GM19452 (cell line): ENCODE results near the gene ACTMAP.
A peak's percentile ranks its signal among the peaks of the same experiment; 100 is the strongest.

Experiments used
- ATAC-seq: cut with Tn5 transposase; IDR thresholded peaks from one replicate; pipeline ENCODE4 v1.9.1; 2021; ENCODE audit not compliant: unreplicated experiment

ACTMAP gene

DNA sequence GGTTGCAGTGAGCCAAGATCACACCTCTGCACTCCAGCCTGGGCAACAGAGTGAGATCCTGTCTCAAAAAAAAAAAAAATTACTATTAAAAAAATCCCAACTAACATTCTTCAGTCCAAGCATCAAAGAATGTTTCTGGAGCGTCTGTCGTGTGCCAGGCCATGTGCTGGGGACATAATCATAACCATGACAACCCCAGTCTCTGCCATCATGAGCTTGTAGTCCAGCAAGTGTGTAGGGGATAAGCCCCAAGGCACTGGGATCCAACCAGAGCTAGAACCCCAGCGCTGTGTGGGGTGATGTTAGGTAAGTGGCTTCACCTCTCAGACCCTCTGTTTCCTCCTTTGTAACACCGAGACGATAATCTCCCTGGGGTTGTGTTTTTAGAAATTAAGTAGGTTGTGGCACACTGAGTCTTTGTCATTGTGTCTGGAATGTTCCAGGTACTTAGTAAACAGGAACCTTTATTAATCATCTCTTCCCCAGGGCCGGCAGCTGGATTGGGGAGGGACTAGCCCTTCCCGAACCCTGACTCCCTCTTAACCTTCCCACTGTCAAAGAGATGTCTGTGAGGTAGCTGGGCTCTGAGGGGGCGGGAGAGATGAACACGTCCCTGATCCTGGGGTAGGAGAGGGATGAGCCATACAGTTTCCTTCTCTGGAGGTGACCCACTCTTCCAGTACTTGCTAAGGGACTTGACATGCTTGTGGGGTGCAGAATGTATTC, 28.2 kb downstream of the ACTMAP start:
- no peak for ATAC-seq

DNA sequence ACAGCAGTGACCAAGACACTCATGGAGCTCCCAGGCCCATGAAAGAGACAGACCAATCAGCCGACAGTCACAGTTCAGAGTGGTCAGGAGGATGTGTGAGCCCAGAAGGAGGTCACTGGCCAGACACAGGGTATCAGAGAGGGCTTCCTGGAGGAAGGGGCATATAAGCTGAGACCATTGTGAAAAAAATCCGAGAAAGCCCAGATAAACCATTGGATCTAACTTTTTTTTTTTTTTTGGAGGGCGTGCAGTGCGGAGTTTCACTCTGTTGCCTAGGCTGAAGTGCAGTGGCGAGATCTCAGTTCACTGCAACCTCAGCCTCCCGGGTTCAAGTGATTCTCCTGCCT, 29.2 kb downstream of the ACTMAP start:
- ATAC-seq = no peak

GRCh38 chr19:40719414-40719894, 30.8 kb downstream of the ACTMAP start:
- ATAC-seq = no peak

GRCh38 chr19:40718774-40719391, 31.4 kb downstream of the ACTMAP start:
- no peak for ATAC-seq

GRCh38 chr19:40717880-40718773, 32.1 kb downstream of the ACTMAP start:
- ATAC-seq = no peak

GRCh38 chr19:40717325-40717879, 32.9 kb downstream of the ACTMAP start:
- no peak for ATAC-seq

DNA sequence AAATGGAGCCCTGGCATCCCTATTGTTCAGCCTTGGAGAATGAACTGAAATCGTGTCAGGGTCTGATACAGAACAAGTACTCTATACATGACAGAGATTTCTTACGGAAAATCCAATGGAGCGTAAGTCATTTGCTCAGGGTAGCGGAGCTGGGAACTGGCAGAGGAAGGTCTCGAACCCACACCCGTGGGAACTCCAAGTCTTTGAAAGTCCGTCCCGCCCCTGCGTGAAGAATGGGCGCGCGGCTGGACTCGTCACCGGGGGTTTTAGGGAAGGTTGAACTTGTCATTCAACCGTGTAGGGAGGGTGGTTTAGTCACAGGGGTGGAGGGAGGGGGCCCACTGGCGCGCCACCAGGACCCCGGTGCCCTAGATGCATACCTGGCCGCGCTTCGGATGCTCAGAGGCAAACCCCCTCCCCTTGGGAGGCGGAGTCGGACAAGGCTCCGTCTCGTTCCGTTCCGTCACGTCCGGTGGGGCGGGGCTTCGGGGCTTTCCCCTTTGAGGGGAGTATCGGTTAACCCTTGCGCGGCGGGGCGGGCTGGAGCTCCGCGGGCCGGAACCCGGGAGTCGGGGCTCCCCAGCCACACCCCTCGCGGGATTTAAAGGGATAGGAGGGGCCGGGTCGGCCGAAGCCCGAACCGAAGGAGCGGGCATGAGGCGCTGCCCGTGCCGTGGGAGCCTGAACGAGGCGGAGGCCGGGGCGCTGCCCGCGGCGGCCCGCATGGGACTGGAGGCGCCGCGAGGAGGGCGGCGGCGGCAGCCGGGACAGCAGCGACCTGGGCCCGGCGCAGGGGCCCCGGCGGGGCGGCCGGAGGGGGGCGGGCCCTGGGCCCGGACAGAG, 33.6 kb downstream of the ACTMAP start, which contains the start of the genes COQ8B and ITPKC:
COQ8B (minus strand) TSS at position 405 of the 843 bp plus-strand sequence. CDS start 2,254 bp downstream, outside the sequence.
ITPKC (plus strand) TSS at position 631 of the 843 bp plus-strand sequence; CDS start at position 655, 24 bp downstream.
- peak; percentile 61 for ATAC-seq

- ATAC-seq = no peak
These were observed 34.2 kb downstream of the ACTMAP start for GRCh38 chr19:40716031-40716481.

DNA sequence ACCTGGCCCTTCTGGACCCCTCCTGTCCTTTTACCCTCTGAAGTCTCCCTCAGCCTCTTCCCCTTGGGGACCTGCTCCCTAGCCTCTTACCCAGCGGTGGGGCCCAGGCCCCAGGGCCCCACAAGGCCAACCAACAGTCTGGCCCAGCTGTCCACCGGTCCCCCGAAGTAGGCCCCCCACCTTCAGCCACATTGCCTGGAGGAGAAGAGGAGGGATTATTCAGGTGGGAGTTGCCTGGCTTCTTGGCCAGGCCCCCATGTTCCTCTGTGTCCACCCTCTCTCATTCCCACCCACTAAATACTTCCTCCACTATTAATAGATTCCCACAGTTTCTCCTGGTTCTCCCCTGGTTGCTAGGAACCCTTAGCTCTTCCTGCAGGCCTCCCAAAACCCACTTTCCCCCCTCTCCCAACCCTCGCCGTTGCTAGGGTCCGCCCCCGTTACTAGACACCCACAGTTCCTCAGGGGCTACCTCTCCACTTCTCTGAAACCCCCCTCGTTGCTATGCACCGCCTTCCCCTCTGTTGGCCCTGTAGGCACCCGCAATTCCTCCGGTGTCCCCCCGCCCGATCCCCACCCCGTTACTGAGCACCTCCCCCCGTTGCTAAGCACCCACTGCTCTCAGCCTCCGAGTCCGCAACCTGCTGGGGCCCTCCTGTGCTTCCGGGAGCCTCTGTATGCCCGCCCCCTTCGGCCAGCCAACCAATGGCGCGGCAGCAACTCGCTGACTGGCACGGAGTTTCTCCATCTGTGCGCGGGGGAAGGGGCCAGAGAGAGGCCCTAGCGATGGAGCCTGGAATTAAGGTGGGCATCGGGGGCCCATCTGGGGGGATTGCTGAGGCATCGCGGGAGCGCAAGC, 35.6 kb downstream of the ACTMAP start:
- ATAC-seq = peak; percentile 61

DNA sequence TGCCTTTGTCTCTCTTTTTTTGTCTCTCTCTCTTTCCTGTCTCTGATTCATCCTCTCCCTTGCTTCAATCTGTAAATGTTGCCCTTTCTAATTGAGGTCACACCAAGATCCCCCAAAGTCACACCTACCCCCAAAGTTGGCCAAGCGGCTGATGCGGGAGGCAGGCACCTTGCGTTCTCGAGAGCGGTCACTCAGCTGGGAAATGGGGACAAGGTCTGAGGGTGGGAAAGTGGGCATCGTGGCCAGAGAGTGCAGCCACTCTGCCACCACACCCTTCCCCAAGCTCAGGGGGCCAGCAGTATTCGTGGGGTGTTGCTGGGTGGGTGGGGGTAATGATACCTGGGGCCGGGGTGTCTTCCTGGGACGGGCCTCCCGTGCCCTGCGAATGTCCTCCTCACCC, 36.3 kb downstream of the ACTMAP start:
- no peak for ATAC-seq

- ATAC-seq = no peak
These were observed 40.5 kb downstream of the ACTMAP start for GRCh38 chr19:40709817-40710216.

DNA sequence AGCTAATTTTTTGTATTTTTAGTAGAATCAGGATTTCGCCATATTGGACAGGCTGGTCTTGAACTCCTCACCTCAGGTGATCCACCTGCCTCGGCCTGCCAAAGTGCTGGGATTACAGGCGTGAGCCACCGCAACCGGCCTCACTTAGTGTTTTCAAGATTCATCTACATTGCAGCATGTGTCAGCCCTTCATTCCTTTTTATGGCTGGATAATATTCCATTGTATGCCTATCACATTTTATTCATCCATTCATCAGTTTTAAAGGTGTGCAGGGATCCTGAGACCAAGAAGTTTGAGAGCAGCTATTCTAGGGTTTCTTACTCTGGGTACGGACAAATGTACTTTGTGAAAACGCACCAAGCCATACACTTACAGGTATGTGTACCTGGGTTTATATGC, 42.7 kb downstream of the ACTMAP start:
- ATAC-seq = no peak

DNA sequence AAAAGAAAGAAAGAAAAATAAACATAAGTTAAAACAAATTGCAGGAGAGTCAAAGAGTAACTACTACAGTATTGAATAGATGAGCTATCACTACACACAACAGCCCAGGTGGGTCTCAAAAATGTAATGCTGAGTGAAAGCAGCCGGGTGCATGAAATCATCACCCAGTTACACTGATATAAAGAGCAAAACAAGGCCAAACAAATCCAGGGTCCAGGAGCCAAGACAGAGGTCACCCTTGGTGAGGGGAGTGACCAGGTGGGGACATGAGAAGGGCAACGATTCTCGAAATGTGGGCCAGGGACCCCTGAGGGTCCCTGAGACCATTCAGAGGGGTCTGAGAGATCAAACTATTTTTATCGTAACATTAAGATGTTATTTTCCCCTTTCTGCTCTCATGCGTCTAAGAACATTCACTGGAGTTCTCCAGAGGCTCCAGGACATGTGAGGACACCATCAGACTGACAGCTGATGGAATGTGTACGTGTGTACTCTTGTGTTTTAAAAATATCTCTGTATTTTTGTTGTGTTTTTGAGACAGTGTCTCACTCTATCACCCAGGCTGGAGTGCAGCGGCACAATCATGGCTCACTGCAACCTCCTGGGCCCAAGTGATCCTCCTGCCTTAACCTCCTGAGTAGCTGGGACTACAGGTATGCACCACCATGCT, 44.2 kb downstream of the ACTMAP start:
- no peak for ATAC-seq

DNA sequence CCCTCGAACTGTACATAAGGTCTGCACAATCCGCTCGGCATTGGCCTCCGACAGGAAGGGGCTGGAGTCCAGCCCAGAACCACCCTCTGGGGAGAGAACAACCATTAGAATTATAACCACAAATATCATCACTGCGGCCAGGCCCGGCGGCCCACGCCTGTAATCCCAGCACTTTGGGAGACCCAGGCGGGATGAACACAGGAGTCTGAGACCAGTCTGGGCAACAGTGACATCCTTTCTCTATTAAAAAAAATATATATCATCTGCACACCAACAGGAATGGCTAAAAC, 45.0 kb downstream of the ACTMAP start:
- no peak for ATAC-seq

- ATAC-seq = no peak
These were observed 45.6 kb downstream of the ACTMAP start for GRCh38 chr19:40704491-40705361.

DNA sequence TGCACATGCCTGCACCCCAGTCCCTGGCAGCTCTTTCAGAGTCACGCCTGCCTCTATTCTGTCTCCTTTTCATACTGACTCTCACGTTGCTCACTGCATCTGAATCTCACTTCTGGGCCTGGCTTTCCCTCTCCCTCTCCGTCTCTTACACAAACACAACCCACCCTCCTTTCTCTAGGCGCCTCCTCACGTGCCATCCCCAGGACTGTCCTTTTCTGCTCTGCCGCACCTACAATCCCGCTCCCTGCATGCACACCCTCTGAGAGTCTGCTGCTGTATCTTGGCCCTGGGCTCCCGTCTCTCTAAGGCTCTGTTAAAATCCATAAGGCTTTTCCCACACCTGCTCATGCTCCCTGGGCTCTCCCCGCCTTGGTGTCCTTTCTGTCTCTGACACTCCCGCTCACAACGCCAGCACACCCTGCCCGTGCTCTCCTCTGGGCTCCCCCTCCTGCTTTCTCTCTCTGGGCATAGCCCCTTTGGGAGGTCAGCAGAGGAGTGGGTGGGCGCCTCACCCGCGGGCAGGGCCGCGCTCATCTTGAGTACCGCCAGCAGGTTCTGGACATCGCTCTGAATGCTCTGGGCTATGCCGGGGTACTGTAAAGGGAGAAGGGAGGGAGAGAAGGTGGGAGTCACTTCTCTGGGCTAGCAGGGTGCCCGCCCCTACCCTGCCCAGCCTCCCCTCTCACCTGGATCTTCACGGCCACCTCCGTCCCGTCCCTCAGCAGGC, 47.1 kb downstream of the ACTMAP start:
- no peak for ATAC-seq

- ATAC-seq = no peak
These were observed 47.8 kb downstream of the ACTMAP start for GRCh38 chr19:40702337-40703012.
